Endothelial cell of umbilical vein (primary cell): Measurements from ENCODE around the gene RBM8A.

Experiments
- CTCF ChIP-seq, 2 donors: IDR thresholded peaks; 1 replicate in 1 of 2; 2 replicates in 1 of 2; pipeline ENCODE4 v1.5.1; 2011; ENCODE audit warnings: low read length in 2 of 2, mild to moderate bottlenecking in 2 of 2, moderate library complexity in 2 of 2, control low read depth in 1 of 2, inconsistent platforms in 1 of 2, low read depth in 1 of 2; ENCODE audit not compliant: insufficient read depth in 1 of 2; ENCODE audit errors: extremely low read depth in 1 of 2
- EZH2 ChIP-seq: IDR thresholded peaks from 2 replicates; pipeline ENCODE4 v1.6.1; 2012; ENCODE audit warnings: borderline replicate concordance, low read depth, mild to moderate bottlenecking, moderate library complexity, low read length, inconsistent platforms; ENCODE audit not compliant: severe bottlenecking
- JUN ChIP-seq: IDR thresholded peaks from 2 replicates; pipeline ENCODE4 v1.6.1; 2011; ENCODE audit warnings: borderline replicate concordance, low read depth; ENCODE audit not compliant: insufficient read length, insufficient read depth
- POLR2A ChIP-seq: IDR thresholded peaks from 2 replicates; pipeline ENCODE4 v1.6.1; 2012; ENCODE audit warnings: low read depth, mild to moderate bottlenecking, control low read depth, low read length

GRCh38 chr1:145878724-145879123, 48.6 kb downstream of the RBM8A start:
- TF ChIP-seq CTCF (IDR thresholded peaks at IDR 0.05; ENCODE audit: extremely low read depth in 1 of 2, insufficient read depth in 1 of 2, low read depth in 1 of 2, low read length in 2 of 2) (no peak), POLR2A (no peak), JUN (no peak), EZH2 (no peak)
